Measurements from ENCODE around the gene CEACAM16. TPM values are rescaled to one million over a fixed set of nuclear protein-coding genes. Genes with fewer than 3 reads are reported as not detected.

The CEACAM16 gene
- total and polyA plus RNA-seq, 8 donors, result 0.16 to 1.0 (median 0.37) TPM; not detected in 3

DNA sequence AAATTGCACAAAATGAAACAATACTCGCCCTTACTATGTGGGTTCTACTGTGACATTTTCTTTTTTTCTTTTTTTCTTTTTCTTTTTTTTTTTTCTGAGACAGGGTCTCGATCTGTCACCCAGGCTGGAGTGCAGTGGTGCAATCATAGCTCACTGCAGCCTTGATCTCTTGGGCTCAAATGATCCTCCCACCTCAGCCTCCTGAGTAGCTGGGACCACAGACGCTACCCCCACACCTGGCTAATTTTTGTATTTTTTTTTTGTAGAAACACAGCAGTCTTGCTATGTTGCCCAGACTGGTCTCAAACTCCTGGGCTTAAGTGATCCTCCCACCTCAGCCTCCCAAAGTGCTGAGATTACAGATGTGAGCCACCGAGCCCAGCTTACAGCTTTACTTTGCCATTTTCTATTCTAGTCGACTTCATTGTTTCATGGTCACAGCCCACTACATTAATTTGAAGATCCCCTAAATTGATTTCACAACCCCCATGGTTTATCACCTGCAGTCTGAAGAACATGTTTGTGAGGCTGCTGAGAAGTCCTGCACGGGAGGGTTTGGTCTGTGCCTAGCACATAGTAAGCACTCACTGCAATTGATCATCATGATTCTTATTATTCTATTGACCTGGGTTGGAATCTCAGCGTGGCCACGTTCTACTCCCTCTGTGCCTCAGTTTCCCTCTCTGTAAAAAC lies 53.3 kb downstream of the CEACAM16 start:
- Histone ChIP-seq H3K4me3 (peak overlapping the region in 1 of 4 donors; percentile 80), H3K36me3 (peaks cover 0 to 4% (median 0%) of the 10 kb centered on the region in 3 donors), H3K27ac (peak overlapping the region in 2 of 4 donors; percentile 86 to 96), H3K4me1 (peaks cover 14 to 31% (median 21%) of the 10 kb centered on the region in 3 donors), H3K27me3 (no peaks in the 10 kb centered on the region), H3K9me3 (no peaks in the 10 kb centered on the region)
- intact Hi-C loops (cut with DNase I), result no loop called here
- FAIRE-seq, result no peak
- TF ChIP-seq, protein P1, sequence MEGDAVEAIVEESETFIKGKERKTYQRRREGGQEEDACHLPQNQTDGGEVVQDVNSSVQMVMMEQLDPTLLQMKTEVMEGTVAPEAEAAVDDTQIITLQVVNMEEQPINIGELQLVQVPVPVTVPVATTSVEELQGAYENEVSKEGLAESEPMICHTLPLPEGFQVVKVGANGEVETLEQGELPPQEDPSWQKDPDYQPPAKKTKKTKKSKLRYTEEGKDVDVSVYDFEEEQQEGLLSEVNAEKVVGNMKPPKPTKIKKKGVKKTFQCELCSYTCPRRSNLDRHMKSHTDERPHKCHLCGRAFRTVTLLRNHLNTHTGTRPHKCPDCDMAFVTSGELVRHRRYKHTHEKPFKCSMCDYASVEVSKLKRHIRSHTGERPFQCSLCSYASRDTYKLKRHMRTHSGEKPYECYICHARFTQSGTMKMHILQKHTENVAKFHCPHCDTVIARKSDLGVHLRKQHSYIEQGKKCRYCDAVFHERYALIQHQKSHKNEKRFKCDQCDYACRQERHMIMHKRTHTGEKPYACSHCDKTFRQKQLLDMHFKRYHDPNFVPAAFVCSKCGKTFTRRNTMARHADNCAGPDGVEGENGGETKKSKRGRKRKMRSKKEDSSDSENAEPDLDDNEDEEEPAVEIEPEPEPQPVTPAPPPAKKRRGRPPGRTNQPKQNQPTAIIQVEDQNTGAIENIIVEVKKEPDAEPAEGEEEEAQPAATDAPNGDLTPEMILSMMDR (IDR thresholded peaks at IDR 0.05), result no peak
- DNase-seq, result no peak
- 59 to 66% methylated on average over 8 of the region's 8 CpGs for WGBS, 2 donors
- ATAC-seq, result no peak

DNA sequence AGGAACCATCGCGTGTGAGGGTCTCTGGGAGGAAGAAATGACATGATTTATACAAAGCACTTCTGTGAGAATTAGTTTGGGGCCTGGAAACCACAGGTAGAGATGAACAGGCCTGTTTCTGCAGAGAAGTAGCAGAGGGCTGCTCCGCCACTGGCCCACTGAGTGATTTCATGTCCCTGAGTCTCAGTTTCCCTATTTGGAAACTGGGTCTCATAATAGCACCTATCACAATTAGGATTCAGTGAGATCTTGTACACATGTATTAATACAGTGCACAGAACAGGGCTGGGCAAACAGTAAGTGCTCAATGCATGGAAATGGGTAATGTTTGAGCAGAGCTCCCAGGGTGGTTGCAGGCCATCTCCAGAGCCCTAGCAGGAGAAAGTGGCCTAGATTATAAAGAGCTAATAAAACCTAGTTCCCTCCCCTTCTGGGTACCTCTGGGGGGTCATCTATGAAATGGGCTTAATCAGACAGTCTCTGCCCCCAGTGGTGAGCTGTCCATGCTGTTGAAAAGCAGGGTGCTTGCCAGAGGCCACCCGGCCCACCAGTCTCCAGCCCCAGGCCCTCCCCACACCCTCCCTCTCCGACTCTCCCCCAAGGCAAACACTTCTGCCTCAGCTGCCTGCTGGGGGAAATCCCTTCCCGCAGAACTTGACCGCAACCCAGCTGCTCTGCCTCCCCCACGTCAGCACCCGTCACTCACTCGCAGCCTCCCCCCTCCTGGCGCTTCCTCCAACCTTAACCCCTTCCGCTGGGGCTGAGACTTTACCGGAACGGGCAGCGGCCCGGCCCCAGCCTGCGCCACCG lies 54.1 kb downstream of the CEACAM16 start:
- ATAC-seq, result peak; percentile 57 to 82 (median 71)
- intact Hi-C loops (cut with DNase I), result no loop called here
- TF ChIP-seq, protein P1 (IDR thresholded peaks at IDR 0.05), result no peak
- Histone ChIP-seq H3K4me3 (peak overlapping the region in 2 of 4 donors; percentile 49 to 80), H3K4me1 (peaks cover 14 to 31% (median 21%) of the 10 kb centered on the region in 3 donors), H3K36me3 (peaks cover 0 to 5% (median 0%) of the 10 kb centered on the region in 3 donors), H3K9me3 (no peaks in the 10 kb centered on the region), H3K27me3 (no peaks in the 10 kb centered on the region), H3K27ac (peak overlapping the region; percentile 79 to 96 (median 83))
- DNase-seq, result peak; percentile 88 to 97 (median 92)
- no peak for FAIRE-seq
- 11 to 12% methylated on average over 18 of the region's 18 CpGs for WGBS, 2 donors

DNA sequence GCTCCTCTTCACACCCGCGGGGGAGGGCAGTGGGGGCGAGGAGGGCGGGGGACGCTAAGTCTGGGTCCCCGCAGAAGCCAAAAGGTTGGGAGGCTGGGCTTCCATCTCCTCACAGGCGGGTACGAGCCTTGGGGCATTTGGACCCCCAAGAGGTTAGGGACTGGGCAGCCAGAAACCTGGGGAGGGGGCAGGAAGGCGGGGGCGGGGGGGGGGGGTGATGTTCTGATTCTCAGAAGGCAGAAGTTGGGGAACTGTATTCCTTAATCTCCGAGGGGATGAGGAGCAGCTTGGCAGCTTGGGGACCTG lies 54.6 kb downstream of the CEACAM16 start:
- ATAC-seq, result no peak
- H3K9me3 ChIP-seq, result no peaks in the 10 kb centered on the region
- intact Hi-C loops (cut with DNase I), result no loop called here
- peaks cover 0 to 8% (median 0%) of the 10 kb centered on the region in 3 donors for H3K36me3 ChIP-seq
- H3K4me3 ChIP-seq, result peak overlapping the region in 2 of 4 donors; percentile 49 to 80
- FAIRE-seq, result no peak
- 1 to 5% methylated on average over 9 to 10 of the region's 11 CpGs for WGBS, 2 donors
- TF ChIP-seq, protein P1 (IDR thresholded peaks at IDR 0.05), result no peak
- no peak for DNase-seq
- peak overlapping the region; percentile 79 to 96 (median 83) for H3K27ac ChIP-seq
- H3K27me3 ChIP-seq, result no peaks in the 10 kb centered on the region
- H3K4me1 ChIP-seq, result peaks cover 14 to 31% (median 21%) of the 10 kb centered on the region in 3 donors

DNA sequence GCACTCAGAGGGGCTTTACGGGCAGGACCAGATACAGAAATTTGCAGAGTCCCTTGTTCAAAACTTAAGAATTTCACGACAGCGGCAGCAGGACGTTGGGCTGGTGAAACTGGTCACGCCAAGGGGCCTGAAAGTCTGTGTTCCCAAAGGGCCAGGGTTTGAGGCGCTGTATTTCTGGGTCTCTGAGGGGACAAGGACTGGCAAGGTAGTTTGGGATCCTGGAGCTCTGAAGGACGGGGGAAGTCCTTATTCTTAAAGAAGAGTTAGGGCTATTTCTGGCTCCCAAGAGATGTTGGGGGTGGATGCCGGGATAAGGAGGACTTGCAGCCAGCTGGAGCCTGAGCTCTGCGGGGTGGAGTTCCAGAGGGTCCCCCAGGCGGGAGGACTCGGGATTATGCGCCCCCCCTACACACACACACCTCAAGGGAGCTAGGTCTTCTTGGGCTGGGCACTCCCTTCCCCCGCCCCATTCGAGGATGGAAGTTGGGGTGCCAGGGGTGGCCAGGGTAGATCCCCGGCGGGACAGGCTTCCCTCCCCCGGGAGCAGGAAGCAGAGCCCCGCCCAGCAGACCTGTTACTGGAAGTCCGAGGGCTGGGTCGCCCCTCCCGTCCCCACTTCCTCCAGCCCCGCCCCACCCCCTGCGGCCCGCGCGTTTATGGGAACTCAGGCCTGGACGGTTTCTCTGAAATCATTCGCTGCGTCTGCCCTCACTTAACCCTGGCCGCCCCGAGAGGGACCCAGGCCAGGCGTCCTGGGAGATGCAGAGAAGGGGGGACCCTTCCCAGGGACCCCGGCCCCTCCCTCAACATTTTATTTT lies 55.2 kb downstream of the CEACAM16 start:
- FAIRE-seq, result no peak
- 1 to 3% methylated on average over 28 to 33 of the region's 33 CpGs for WGBS, 2 donors
- ATAC-seq, result peak; percentile 65 to 81 (median 72)

More for the DNA sequence above, 55.2 kb downstream of the CEACAM16 start:
- no peaks in the 10 kb centered on the region for H3K27me3 ChIP-seq
- TF ChIP-seq, protein P1 (IDR thresholded peaks at IDR 0.05), result no peak
- H3K27ac ChIP-seq, result peak overlapping the region; percentile 79 to 96 (median 83)
- peaks cover 14 to 31% (median 21%) of the 10 kb centered on the region in 3 donors for H3K4me1 ChIP-seq
- peaks cover 0 to 8% (median 0%) of the 10 kb centered on the region in 3 donors for H3K36me3 ChIP-seq
- H3K9me3 ChIP-seq, result no peaks in the 10 kb centered on the region
- peak overlapping the region; percentile 13 to 80 (median 32) for H3K4me3 ChIP-seq
- intact Hi-C loops (cut with DNase I), result no loop called here
- peak; percentile 88 to 96 (median 94) for DNase-seq
